ENCODE measurements around the gene FAM168A. TPM values are rescaled to one million over a fixed set of nuclear protein-coding genes. Genes with fewer than 3 reads are reported as not detected.
A peak's percentile ranks its signal among the peaks of the same experiment; 100 is the strongest.

The FAM168A gene
- polyA plus RNA-seq, 2 of the 4 experiments (the other 2 are of a cell fraction), result 15.3 to 19.2 TPM

- ChIA-PET CTCF (interaction anchor here (0.9 to 1.4 kb wide), 3 partner anchors 19 to 32 kb away, joined by 3 to 7 read pairs (median 4); no protein-coding TSS in a partner anchor), POLR2A (no interaction called here)
- H3K4me3 ChIP-seq, result no peak overlapping the region
- no peak for ATAC-seq
- no peak for FAIRE-seq
- 94% methylated on average over 2 of the region's 2 CpGs for WGBS (ENCODE audit: missing lambda C conversion rate)
- H3K4me1 ChIP-seq, result no peaks in the 10 kb centered on the region
- TF ChIP-seq USF2 (IDR thresholded peaks at IDR 0.05) (no peak), REST (IDR thresholded peaks at IDR 0.05) (no peak), CBX2 (IDR thresholded peaks at IDR 0.05; ENCODE audit: borderline replicate concordance, low read depth) (no peak), PBX3 (IDR thresholded peaks at IDR 0.05) (no peak), EHMT2 (IDR thresholded peaks at IDR 0.05; ENCODE audit: low read depth) (no peak)
- no peaks in the 10 kb centered on the region for H3K9me3 ChIP-seq
- no peak for DNase-seq (ENCODE audit: low read depth in 1 of 2, low spot score in 1 of 2)
- H3K4me2 ChIP-seq, result no peak overlapping the region
- H3K27ac ChIP-seq, result no peak overlapping the region
These were observed 151.1 kb downstream of the FAM168A start for GRCh38 chr11:73446766-73447165.

GRCh38 chr11:73445980-73446379 lies 151.9 kb downstream of the FAM168A start:
- H3K9me3 ChIP-seq, result no peaks in the 10 kb centered on the region
- no peak overlapping the region for H3K4me3 ChIP-seq
- ATAC-seq (no peak), DNase-seq (ENCODE audit: low read depth in 1 of 2, low spot score in 1 of 2) (no peak), FAIRE-seq (peak; percentile 51)
- no peak overlapping the region for H3K4me2 ChIP-seq
- H3K4me1 ChIP-seq, result no peaks in the 10 kb centered on the region
- TF ChIP-seq ZFP36 (IDR thresholded peaks at IDR 0.05; ENCODE audit: borderline replicate concordance, partially characterized antibody), result no peak
- POLR2A ChIA-PET, result no interaction called here
- CTCF ChIA-PET, result interaction anchor here (0.7 to 1.4 kb wide), 6 partner anchors 10 to 1125 kb away, joined by 3 to 4 read pairs (median 3); no protein-coding TSS in a partner anchor
- no peak overlapping the region for H3K27ac ChIP-seq

- no peak for FAIRE-seq
- Histone ChIP-seq H3K4me3 (no peak overlapping the region), H3K4me2 (no peak overlapping the region), H3K4me1 (no peaks in the 10 kb centered on the region), H3K27ac (no peak overlapping the region), H3K9me3 (no peaks in the 10 kb centered on the region)
- peak; percentile 24 to 33; a peak in 3 of 6 replicates for ATAC-seq
- ChIA-PET POLR2A (no interaction called here), CTCF (interaction anchor here (0.7 to 0.9 kb wide), 2 partner anchors 13 to 22 kb away, joined by 3 read pairs; no protein-coding TSS in a partner anchor)
- DNase-seq (ENCODE audit: low read depth in 1 of 2, low spot score in 1 of 2), result no peak
- 81% methylated on average over 5 of the region's 5 CpGs for WGBS (ENCODE audit: missing lambda C conversion rate)
- TF ChIP-seq CHD2 (IDR thresholded peaks at IDR 0.05; ENCODE audit: low read length, partially characterized antibody) (no peak), RCOR1 (IDR thresholded peaks at IDR 0.05; ENCODE audit: low read depth, low read length) (no peak), CEBPB (IDR thresholded peaks at IDR 0.05) (no peak), HOXB13 (CRISPR knock-in tag; IDR thresholded peaks at IDR 0.05; ENCODE audit: low read depth) (no peak), SMC3 (IDR thresholded peaks at IDR 0.05) (no peak), TFCP2L1 (CRISPR knock-in tag; IDR thresholded peaks at IDR 0.05) (no peak), NFE2L2 (conservative IDR thresholded peaks at IDR 0.05; ENCODE audit: low read length) (no peak), GATA3 (IDR thresholded peaks at IDR 0.05; ENCODE audit: borderline replicate concordance) (no peak), KDM1A (IDR thresholded peaks at IDR 0.05; ENCODE audit: low read depth) (no peak), CBX2 (IDR thresholded peaks at IDR 0.05; ENCODE audit: borderline replicate concordance, low read depth) (no peak), TP53 (CRISPR knock-in tag; IDR thresholded peaks at IDR 0.05) (no peak), POLR2A (IDR thresholded peaks at IDR 0.05; ENCODE audit: low read length) (no peak), CTCF (IDR thresholded peaks at IDR 0.05) (no peak), BCL3 (IDR thresholded peaks at IDR 0.05) (no peak), SREBF2 (IDR thresholded peaks at IDR 0.05) (no peak), MYC (IDR thresholded peaks at IDR 0.05; ENCODE audit: borderline replicate concordance, low read length) (no peak), FOSL2 (IDR thresholded peaks at IDR 0.05) (no peak), FOSL2 (CRISPR knock-in tag; IDR thresholded peaks at IDR 0.05) (no peak)
These were observed 158.7 kb downstream of the FAM168A start for GRCh38 chr11:73439002-73439843.

Data from A549 (cell line).